Urinary bladder (tissue), 4 donors: ENCODE measurements around the gene CAPS. TPM values are rescaled to one million over a fixed set of nuclear protein-coding genes. Genes with fewer than 3 reads are reported as not detected.
"Not testable (repeated sequence)": the region's sequence is repeated elsewhere in the genome, so short reads cannot be mapped to it uniquely, and the experiment has no call there.

Source experiments
- DNase-seq: peaks from one replicate; pipeline ENCODE4 v3.0.0-alpha.2; 2015; ENCODE audit errors: extremely low spot score
- H3K27ac ChIP-seq: one replicate; pipeline ENCODE4 v1.5.1; 2013; ENCODE audit warnings: low read depth, mild to moderate bottlenecking, moderate library complexity
- H3K36me3 ChIP-seq: one replicate; pipeline ENCODE4 v1.6.1; 2013; ENCODE audit warnings: mild to moderate bottlenecking, moderate library complexity; ENCODE audit not compliant: insufficient read depth
- H3K4me1 ChIP-seq: one replicate; pipeline ENCODE4 v1.6.1; 2013; ENCODE audit warnings: mild to moderate bottlenecking, moderate library complexity; ENCODE audit not compliant: insufficient read depth
- H3K4me3 ChIP-seq: one replicate; pipeline ENCODE4 v1.5.1; 2013; ENCODE audit warnings: low read depth, low read length
- WGBS: extraction: QIAGEN DNeasy Blood & Tissue Kit; methylation state at CpG from one replicate; pipeline ENCODE4 v1.1.7; 2013; 5-methylcytosine and 5-hydroxymethylcytosine counted together
- polyA plus RNA-seq: library from polyadenylated mRNA; stranded (reverse); fragments of 200-250 nt; gene quantifications from one replicate; pipeline ENCODE4 v1.2.3, GENCODE V29; 2013
- total RNA-seq: library from RNA; depleted of rRNA; stranded (reverse); fragments of >200 nt; gene quantifications from one replicate; pipeline ENCODE4 v1.2.3, GENCODE V29; 2014
- donor health status: healthy with polysubstance abuse.
- donor health status: healthy.

CAPS gene
- total and polyA plus RNA-seq, 2 donors: 26.5 to 41.9 TPM

DNA sequence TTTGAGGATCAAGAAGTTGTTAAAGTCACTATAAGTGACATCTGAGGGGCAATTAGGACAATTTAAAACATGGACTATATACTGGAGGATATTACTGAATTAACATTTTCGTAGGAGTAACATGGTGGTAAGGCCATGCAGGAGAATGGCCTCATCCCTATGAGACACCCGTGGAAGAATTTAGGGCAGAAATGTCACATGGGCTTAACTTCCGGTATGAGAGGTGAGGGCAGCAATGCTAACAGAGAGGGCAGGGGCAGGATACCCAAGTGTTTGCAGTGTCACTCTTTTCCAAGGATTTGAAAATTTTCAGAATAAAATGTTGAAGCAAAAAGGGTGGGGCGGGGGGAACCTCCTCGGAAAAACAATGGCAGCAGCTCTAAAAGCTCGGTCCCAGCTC, 40.2 kb downstream of the CAPS start:
- H3K27ac ChIP-seq: peak overlapping the region; percentile 60
- H3K36me3 ChIP-seq: no peaks in the 10 kb centered on the region
- H3K4me3 ChIP-seq: no peak overlapping the region
- 28% methylated on average over 6 of the region's 6 CpGs for WGBS
- DNase-seq: no peak
- peaks cover 6% of the 10 kb centered on the region for H3K4me1 ChIP-seq

GRCh38 chr19:5955636-5955935, 41.5 kb downstream of the CAPS start:
- no peak overlapping the region for H3K27ac ChIP-seq
- 38% methylated on average over 3 of the region's 3 CpGs for WGBS
- no peak overlapping the region for H3K4me3 ChIP-seq
- no peaks in the 10 kb centered on the region for H3K36me3 ChIP-seq
- no peak for DNase-seq
- peaks cover 6% of the 10 kb centered on the region for H3K4me1 ChIP-seq

GRCh38 chr19:5956323-5956722, 42.3 kb downstream of the CAPS start:
- Histone ChIP-seq H3K4me3 (no peak overlapping the region), H3K27ac (no peak overlapping the region), H3K36me3 (no peaks in the 10 kb centered on the region), H3K4me1 (peaks cover 6% of the 10 kb centered on the region)
- no peak for DNase-seq
- WGBS: 51% methylated on average over 3 of the region's 3 CpGs

GRCh38 chr19:5956728-5957127, 42.7 kb downstream of the CAPS start:
- H3K36me3 ChIP-seq: no peaks in the 10 kb centered on the region
- no peak for DNase-seq
- H3K4me3 ChIP-seq: no peak overlapping the region
- H3K4me1 ChIP-seq: peaks cover 6% of the 10 kb centered on the region
- no peak overlapping the region for H3K27ac ChIP-seq
- 84% methylated on average over 12 of the region's 12 CpGs for WGBS

GRCh38 chr19:5957170-5957569, 43.1 kb downstream of the CAPS start:
- peaks cover 6% of the 10 kb centered on the region for H3K4me1 ChIP-seq
- 68% methylated on average over 10 of the region's 10 CpGs for WGBS

GRCh38 chr19:5958074-5958850, 44.2 kb downstream of the CAPS start:
- peaks cover 3% of the 10 kb centered on the region for H3K4me1 ChIP-seq
- no peak for DNase-seq
- no peak overlapping the region for H3K4me3 ChIP-seq
- no peak overlapping the region for H3K27ac ChIP-seq
- H3K36me3 ChIP-seq: no peaks in the 10 kb centered on the region
- 88% methylated on average over 21 of the region's 21 CpGs for WGBS

More at GRCh38 chr19:5957170-5957569, 43.1 kb downstream of the CAPS start:
- no peak for DNase-seq
- H3K4me3 ChIP-seq: no peak overlapping the region
- no peak overlapping the region for H3K27ac ChIP-seq
- no peaks in the 10 kb centered on the region for H3K36me3 ChIP-seq

DNA sequence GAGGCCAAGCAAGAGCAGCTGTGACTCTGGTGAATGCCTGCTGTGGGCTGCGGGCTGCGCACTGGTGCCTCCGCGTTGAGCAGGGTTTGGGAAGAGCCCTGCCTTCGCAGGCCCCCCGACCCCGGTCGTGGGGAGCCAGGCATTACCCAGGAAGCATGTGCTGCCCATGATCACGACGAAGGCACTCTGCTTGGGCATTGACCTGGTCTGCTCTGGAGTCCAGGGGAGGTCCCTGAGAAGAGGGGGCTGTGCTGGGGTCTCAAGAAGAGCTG, 44.7 kb downstream of the CAPS start:
- no peak for DNase-seq

GRCh38 chr19:5959260-5960004, 45.4 kb downstream of the CAPS start:
- H3K36me3 ChIP-seq: no peaks in the 10 kb centered on the region

More for the DNA sequence above, 44.7 kb downstream of the CAPS start:
- Histone ChIP-seq H3K36me3 (no peaks in the 10 kb centered on the region), H3K27ac (no peak overlapping the region), H3K4me1 (peaks cover under 1% of the 10 kb centered on the region), H3K4me3 (no peak overlapping the region)
- WGBS: 90% methylated on average over 10 of the region's 10 CpGs

DNA sequence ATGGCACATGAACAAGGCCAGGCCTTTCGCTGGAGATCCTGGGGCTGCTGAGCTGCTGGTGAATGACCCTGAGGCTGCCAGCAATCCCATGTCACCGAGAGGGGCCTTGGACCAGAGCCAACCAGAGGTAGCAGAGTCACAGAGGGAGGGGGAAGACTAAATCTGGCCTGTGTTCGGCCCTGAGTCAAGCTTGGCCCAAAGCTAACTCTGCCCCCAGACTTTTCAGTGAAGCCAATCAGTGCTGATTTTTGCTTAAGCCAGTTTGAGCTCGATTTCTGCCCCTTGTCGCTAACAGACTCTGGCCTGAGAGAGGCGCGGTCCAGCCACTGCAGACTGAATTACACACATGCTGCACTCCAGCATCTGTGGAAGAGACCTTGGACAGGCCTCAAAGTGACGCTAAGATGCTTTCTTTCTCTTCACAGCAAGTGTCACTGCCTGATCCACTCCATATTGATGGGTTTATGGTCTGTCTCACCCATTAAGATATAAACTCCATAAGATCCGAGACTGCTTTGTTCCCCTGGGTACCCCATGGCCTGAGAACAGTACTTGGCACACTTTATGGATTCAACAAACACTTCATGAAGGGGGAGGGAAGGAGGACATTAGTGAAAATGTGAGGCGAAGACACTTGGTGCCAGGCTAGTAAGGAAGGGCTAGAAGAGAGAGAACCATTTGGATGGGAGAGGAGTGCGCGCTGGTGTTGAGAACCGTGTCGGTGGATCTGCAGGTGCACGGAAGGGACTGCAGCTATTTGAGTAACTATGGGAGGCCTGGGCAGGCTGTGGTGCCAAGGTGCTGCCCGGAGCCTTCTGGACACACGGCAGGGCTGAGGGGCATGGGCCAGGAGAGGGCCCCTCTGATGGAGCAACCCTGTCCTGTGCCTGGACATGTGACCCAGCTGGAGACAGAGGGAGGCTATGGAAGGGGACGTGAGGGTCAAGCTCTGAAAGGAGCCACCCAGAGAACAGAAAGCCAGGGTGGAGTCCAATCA, 46.2 kb downstream of the CAPS start:
- H3K4me3 ChIP-seq: no peak overlapping the region
- DNase-seq: no peak

More at GRCh38 chr19:5959260-5960004, 45.4 kb downstream of the CAPS start:
- Histone ChIP-seq H3K4me1 (no peaks in the 10 kb centered on the region), H3K4me3 (no peak overlapping the region), H3K27ac (no peak overlapping the region)
- WGBS: 77% methylated on average over 14 of the region's 14 CpGs
- DNase-seq: no peak

GRCh38 chr19:5961641-5961968, 47.6 kb downstream of the CAPS start:
- not testable (repeated sequence) for H3K36me3 ChIP-seq, DNase-seq, H3K4me1 ChIP-seq, H3K4me3 ChIP-seq
- peak overlapping the region; percentile 67 for H3K27ac ChIP-seq
- WGBS: 56% methylated on average over 6 of the region's 6 CpGs

More for the DNA sequence above, 46.2 kb downstream of the CAPS start:
- no peaks in the 10 kb centered on the region for H3K36me3 ChIP-seq
- 53% methylated on average over 18 of the region's 18 CpGs for WGBS
- H3K27ac ChIP-seq: peak overlapping the region; percentile 14
- no peaks in the 10 kb centered on the region for H3K4me1 ChIP-seq

GRCh38 chr19:5961969-5962945, 48.2 kb downstream of the CAPS start:
- no peak for DNase-seq
- Histone ChIP-seq H3K4me3 (no peak overlapping the region), H3K36me3 (no peaks in the 10 kb centered on the region), H3K4me1 (no peaks in the 10 kb centered on the region), H3K27ac (peak overlapping the region; percentile 67)
- 38% methylated on average over 29 of the region's 29 CpGs for WGBS

DNA sequence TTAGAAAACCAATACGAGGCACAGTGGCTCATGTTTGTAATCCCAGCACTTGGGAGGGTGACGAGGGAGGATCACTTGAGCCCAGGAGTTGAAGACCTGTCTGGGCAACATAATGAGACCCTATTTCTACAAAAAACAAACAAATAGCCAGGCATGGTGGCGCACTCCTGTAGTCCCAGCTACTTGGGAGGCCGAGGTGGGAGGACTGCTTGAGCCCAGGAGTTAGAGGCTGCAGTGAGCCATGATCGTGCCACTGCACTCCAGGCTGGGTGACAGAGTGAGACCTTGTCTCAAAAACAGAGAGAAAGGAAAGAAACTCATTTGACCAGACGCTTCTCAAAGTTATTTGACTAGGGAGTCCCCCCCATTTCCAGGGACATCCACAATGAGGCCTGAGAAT, 49.2 kb downstream of the CAPS start:
- H3K36me3 ChIP-seq, H3K4me1 ChIP-seq, H3K27ac ChIP-seq, DNase-seq, H3K4me3 ChIP-seq: not testable (repeated sequence)
- 89% methylated on average over 6 of the region's 6 CpGs for WGBS

DNA sequence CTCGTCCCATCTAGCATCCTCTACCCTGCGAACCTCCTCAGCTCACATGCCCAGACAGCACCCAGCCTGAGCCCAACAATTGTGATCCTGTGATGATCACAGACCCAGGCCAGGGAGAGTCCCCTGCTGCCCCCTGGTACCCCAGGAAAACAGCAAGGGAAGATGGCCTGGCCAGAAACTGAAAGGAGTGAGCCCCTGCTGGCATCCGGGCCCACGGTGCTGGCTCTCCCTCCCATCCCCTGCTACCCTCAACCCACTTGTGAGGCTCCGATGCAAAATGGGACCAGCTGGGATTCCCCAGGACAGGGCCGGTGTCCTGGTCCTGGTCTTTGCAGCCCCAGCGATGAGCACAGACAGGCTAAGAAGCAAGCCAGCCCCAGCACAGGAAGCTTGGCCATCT, 49.8 kb downstream of the CAPS start:
- Histone ChIP-seq H3K4me3 (no peak overlapping the region), H3K27ac (peak overlapping the region; percentile 19), H3K36me3 (no peaks in the 10 kb centered on the region), H3K4me1 (peaks cover 3% of the 10 kb centered on the region)
- DNase-seq: no peak
- 93% methylated on average over 7 of the region's 7 CpGs for WGBS
